SU-DHL-6 (cell line): ENCODE data around the gene CHTF8.

Experiments used
- H2AFZ ChIP-seq: fragments of 200-600 bp; sonication (generic); 2 replicates; pipeline ENCODE4 v1.6.1; 2014; ENCODE audit warnings: low read depth, mild to moderate bottlenecking, moderate library complexity, mixed read lengths, antibody characterized with exemption, low read length; ENCODE audit not compliant: severe bottlenecking
- H3F3A ChIP-seq: fragments of 200-600 bp; shearing (Covaris generic); 2 replicates; pipeline ENCODE4 v1.6.0; 2016; ENCODE audit warnings: antibody characterized with exemption, mild to moderate bottlenecking; ENCODE audit not compliant: insufficient read depth
- H3K27ac ChIP-seq: fragments of 200-600 bp; sonication (generic); 2 replicates; pipeline ENCODE4 v1.5.1; 2016; ENCODE audit warnings: low read depth, mild to moderate bottlenecking, low read length, moderate library complexity, mixed read lengths
- H3K27me3 ChIP-seq: fragments of 200-600 bp; sonication (generic), shearing (Covaris generic); 2 replicates; pipeline ENCODE4 v1.6.0; 2014; ENCODE audit warnings: mild to moderate bottlenecking, low read length
- H3K36me3 ChIP-seq: fragments of 200-600 bp; sonication (generic); 2 replicates; pipeline ENCODE4 v1.6.1; 2014; ENCODE audit warnings: mild to moderate bottlenecking, low read length, mixed read lengths
- H3K4me2 ChIP-seq: fragments of 300-600, 200-600 bp; shearing (Covaris generic), sonication (generic); 2 replicates; pipeline ENCODE4 v1.6.0; 2014; ENCODE audit warnings: low read length, low read depth, mild to moderate bottlenecking; ENCODE audit not compliant: poor library complexity, severe bottlenecking
- H3K4me3 ChIP-seq: fragments of 200-600 bp; sonication (generic); 2 replicates; pipeline ENCODE4 v1.5.1; 2014; ENCODE audit warnings: antibody characterized with exemption, low read length, mild to moderate bottlenecking, mixed read lengths; ENCODE audit not compliant: insufficient read depth, poor library complexity, severe bottlenecking
- H3K79me2 ChIP-seq: fragments of 200-600 bp; sonication (generic); 2 replicates; pipeline ENCODE4 v1.6.1; 2014; ENCODE audit warnings: mild to moderate bottlenecking, low read length, moderate library complexity; ENCODE audit not compliant: insufficient read depth
- H3K9ac ChIP-seq: fragments of 200-600 bp; sonication (generic); 2 replicates; pipeline ENCODE4 v1.7.0; 2014; ENCODE audit warnings: mild to moderate bottlenecking, low read length
- H3K9me2 ChIP-seq: fragments of 200-600 bp; sonication (generic); replicated peaks from 2 replicates; pipeline ENCODE4 v1.6.1; 2014; ENCODE audit warnings: low read length; ENCODE audit not compliant: insufficient read depth
- H3K9me3 ChIP-seq: fragments of 200-600 bp; sonication (generic); 2 replicates; pipeline ENCODE4 v1.6.1; 2014; ENCODE audit warnings: low read length, mixed read lengths; ENCODE audit not compliant: insufficient read depth
- H4K20me1 ChIP-seq: fragments of 200-600 bp; sonication (generic); 2 replicates; pipeline ENCODE4 v1.6.1; 2014; ENCODE audit warnings: low read depth, mild to moderate bottlenecking, antibody characterized with exemption, low read length, moderate library complexity, mixed read lengths
- CTCF ChIP-seq: fragments of 200-600 bp; sonication (generic); IDR thresholded peaks from one replicate; pipeline ENCODE4 v1.5.1; 2017; ENCODE audit warnings: antibody characterized with exemption, mild to moderate bottlenecking, low read length, moderate library complexity; ENCODE audit not compliant: insufficient read depth, poor library complexity, severe bottlenecking
- EZH2phosphoT487 ChIP-seq: fragments of 200-600 bp; sonication (generic), shearing (Covaris generic); conservative IDR thresholded peaks from 2 replicates; pipeline ENCODE4 v1.6.1; 2018; ENCODE audit warnings: mild to moderate bottlenecking, antibody characterized with exemption, low read length, moderate library complexity, mixed read lengths

Gene CHTF8

DNA sequence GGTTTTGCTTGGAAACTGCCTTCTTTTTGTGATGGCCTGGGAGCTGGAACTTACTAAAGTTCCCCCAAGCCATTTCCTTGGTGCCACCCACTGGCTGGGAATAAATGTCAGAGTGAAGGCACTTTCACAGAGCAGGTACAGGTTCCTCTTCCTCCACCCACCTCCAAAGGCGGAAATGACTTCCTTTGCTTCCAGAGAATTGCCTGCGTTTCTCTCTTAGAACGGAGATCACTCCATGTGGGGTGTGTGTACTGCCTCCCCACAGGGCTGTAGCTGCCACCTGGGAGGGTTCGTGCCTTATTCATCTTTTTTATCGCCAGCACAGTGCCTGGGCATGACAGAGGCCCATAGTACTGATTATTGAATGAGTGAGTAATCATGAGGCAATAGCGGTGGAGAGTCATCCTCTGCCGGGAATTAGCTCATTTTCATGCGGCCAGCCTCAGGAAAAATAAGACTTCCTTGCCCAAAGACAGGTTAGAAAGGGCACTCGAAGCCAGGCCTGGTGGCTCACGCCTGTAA is 59.1 kb downstream of the CHTF8 start:
- Histone ChIP-seq H2AFZ (no peak overlapping the region), H3K9ac (no peak overlapping the region), H3K27ac (no peak overlapping the region), H3K36me3 (no peaks in the 10 kb centered on the region), H4K20me1 (no peaks in the 10 kb centered on the region), H3K4me2 (no peak overlapping the region), H3F3A (no peaks in the 10 kb centered on the region), H3K9me3 (no peaks in the 10 kb centered on the region), H3K4me3 (no peak overlapping the region), H3K9me2 (no peaks in the 10 kb centered on the region), H3K79me2 (no peaks in the 10 kb centered on the region), H3K27me3 (no peaks in the 10 kb centered on the region)
- TF ChIP-seq EZH2phosphoT487 (no peak), CTCF (no peak)

GRCh38 chr16:69072640-69072974 is 59.8 kb downstream of the CHTF8 start:
- Histone ChIP-seq H3K27ac (no peak overlapping the region), H3K9ac (no peak overlapping the region), H3K4me2 (no peak overlapping the region), H2AFZ (no peak overlapping the region), H3K79me2 (no peaks in the 10 kb centered on the region), H3K9me2 (no peaks in the 10 kb centered on the region), H3K27me3 (no peaks in the 10 kb centered on the region), H3K9me3 (no peaks in the 10 kb centered on the region), H3K36me3 (no peaks in the 10 kb centered on the region), H4K20me1 (no peaks in the 10 kb centered on the region), H3F3A (no peaks in the 10 kb centered on the region), H3K4me3 (no peak overlapping the region)
- TF ChIP-seq CTCF (no peak), EZH2phosphoT487 (no peak)

GRCh38 chr16:69071036-69071435 is 61.4 kb downstream of the CHTF8 start:
- H3K27me3 ChIP-seq = no peaks in the 10 kb centered on the region
- H3K4me2 ChIP-seq = no peak overlapping the region
- no peak overlapping the region for H3K27ac ChIP-seq
- no peaks in the 10 kb centered on the region for H3F3A ChIP-seq
- H3K9me2 ChIP-seq = no peaks in the 10 kb centered on the region
- no peaks in the 10 kb centered on the region for H3K9me3 ChIP-seq
- H2AFZ ChIP-seq = no peak overlapping the region
- H4K20me1 ChIP-seq = no peaks in the 10 kb centered on the region
- H3K36me3 ChIP-seq = no peaks in the 10 kb centered on the region
- no peak for TF ChIP-seq CTCF
- no peak for TF ChIP-seq EZH2phosphoT487
- H3K4me3 ChIP-seq = no peak overlapping the region
- no peak overlapping the region for H3K9ac ChIP-seq
- H3K79me2 ChIP-seq = no peaks in the 10 kb centered on the region
